IgD-negative memory B cell (primary cell): Measurements from ENCODE around the gene SRGN. TPM values are rescaled to one million over a fixed set of nuclear protein-coding genes. Genes with fewer than 3 reads are reported as not detected.

Experiments
- polyA plus RNA-seq: library from polyadenylated mRNA; unstranded; fragments of 300-500 nt; fragmentation: Illumina TruSeq; gene quantifications from one replicate; pipeline ENCODE4 v1.2.3, GENCODE V29; 2021

Gene SRGN
- polyA plus RNA-seq, 1 donor from 2014 or later = 65.1 TPM

Other genes starting within 250 kb of the SRGN start
- gene DDX50, start 186.8 kb upstream of the SRGN start, polyA plus RNA-seq = 22.0 TPM
- 16.1 TPM for gene DDX21, start 131.9 kb upstream of the SRGN start, polyA plus RNA-seq
- gene KIFBP, start 99.3 kb upstream of the SRGN start, polyA plus RNA-seq = 2.9 TPM
- 27.6 TPM for gene VPS26A, start 36.1 kb downstream of the SRGN start, polyA plus RNA-seq
- gene SUPV3L1, start 92.1 kb downstream of the SRGN start, polyA plus RNA-seq = 23.0 TPM
- 0.43 TPM for gene HKDC1, start 132.2 kb downstream of the SRGN start, polyA plus RNA-seq
- gene HK1, start 190.4 kb downstream of the SRGN start, polyA plus RNA-seq = 88.6 TPM